Measurements from ENCODE around the gene TBCK. TPM values are rescaled to one million over a fixed set of nuclear protein-coding genes. Genes with fewer than 3 reads are reported as not detected.

TBCK gene
- total RNA-seq, 5 donors from 2014 or later (not counting 1 experiment from before 2014, with no cell fraction given): 43.5 to 49.9 (median 48.1) TPM

DNA sequence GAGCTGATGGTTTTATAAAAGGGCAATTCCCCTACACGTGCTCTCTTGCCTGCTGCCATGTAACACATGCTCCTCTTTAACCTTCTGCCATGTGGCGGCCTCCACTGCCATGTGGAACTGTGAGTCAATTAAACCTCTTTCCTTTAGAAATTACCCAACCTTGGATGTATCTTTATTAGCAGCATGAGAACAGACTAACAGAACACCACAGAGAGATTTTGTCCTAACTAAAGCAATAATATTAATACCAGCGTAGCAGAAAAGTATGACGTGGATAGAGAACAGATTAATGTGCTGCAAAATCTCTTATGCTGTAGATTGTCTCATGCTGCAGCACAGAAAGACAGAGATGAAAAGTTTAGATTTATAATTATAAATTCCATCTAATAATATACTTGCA lies 23.4 kb upstream of the TBCK start:
- no peaks in the 10 kb centered on the region for H3K27me3 Mint-ChIP-seq
- CTCF ChIA-PET: no interaction called here
- Histone ChIP-seq H3K9me3 (no peaks in the 10 kb centered on the region), H3K36me3 (ENCODE audit: control insufficient read depth in 2 of 2, extremely low read depth in 1 of 2, insufficient read depth in 1 of 2, low read length in 1 of 2) (peaks cover 7 to 51% of the 10 kb centered on the region in 2 donors), H3K4me1 (ENCODE audit: control insufficient read depth in 1 of 2, extremely low read depth in 1 of 2, insufficient read depth in 2 of 2, low read length in 2 of 2) (no peaks in the 10 kb centered on the region), H3K4me3 (ENCODE audit: control insufficient read depth in 1 of 2, extremely low read depth in 1 of 2, low read length in 1 of 2) (no peak overlapping the region), H3K27ac (ENCODE audit: low read length) (no peak overlapping the region), H3K27me3 (replicated peaks in 1 of 2; ENCODE audit: control insufficient read depth in 2 of 2, extremely low read depth in 1 of 2, insufficient read depth in 2 of 2, low read length in 1 of 2) (no peaks in the 10 kb centered on the region)
- no peak overlapping the region for H3K4me3 Mint-ChIP-seq
- H3K4me1 Mint-ChIP-seq: peaks cover 58 to 63% (median 60%) of the 10 kb centered on the region in 3 donors
- no peak for ATAC-seq (replicated peaks in 1 of 4)
- H3K27ac Mint-ChIP-seq: no peak overlapping the region
- DNase-seq: no peak
- peaks cover 10 to 24% (median 12%) of the 10 kb centered on the region in 3 donors for H3K9me3 Mint-ChIP-seq
- POLR2A ChIA-PET: interaction anchor here in 1 of 2 donors (0.7 kb wide), 1 partner anchor 11 kb away, joined by 4 read pairs; no protein-coding TSS in a partner anchor
- 83% methylated on average over 1 of the region's 4 CpGs for WGBS (ENCODE audit: insufficient coverage)
- peaks cover 81% of the 10 kb centered on the region for H3K36me3 Mint-ChIP-seq

DNA sequence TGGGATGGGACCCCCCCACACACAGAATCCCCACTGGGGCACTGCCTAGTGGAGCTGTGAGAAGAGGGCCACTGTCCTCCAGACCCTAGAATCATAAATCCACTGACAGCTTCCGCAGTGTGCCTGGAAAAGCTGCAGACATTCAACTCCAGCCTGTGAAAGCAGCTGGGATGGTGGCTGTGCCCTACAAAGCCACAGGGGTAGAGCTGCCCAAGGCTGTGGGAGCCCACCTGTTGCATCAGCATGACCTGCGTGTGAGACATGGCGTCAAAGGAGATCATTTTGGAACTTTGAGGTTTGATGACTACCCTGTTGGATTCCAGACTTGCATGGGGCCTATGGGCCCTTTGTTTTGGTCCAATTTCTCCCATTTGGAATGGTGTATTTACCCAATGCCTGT lies 22.7 kb upstream of the TBCK start:
- H3K27me3 ChIP-seq (replicated peaks in 1 of 2; ENCODE audit: control insufficient read depth in 2 of 2, extremely low read depth in 1 of 2, insufficient read depth in 2 of 2, low read length in 1 of 2): no peaks in the 10 kb centered on the region
- Mint-ChIP-seq H3K27ac (no peak overlapping the region), H3K9me3 (peaks cover 10 to 24% (median 12%) of the 10 kb centered on the region in 3 donors), H3K36me3 (peaks cover 82% of the 10 kb centered on the region), H3K4me3 (no peak overlapping the region), H3K4me1 (peaks cover 51 to 56% (median 53%) of the 10 kb centered on the region in 3 donors), H3K27me3 (no peaks in the 10 kb centered on the region)
- H3K27ac ChIP-seq (ENCODE audit: low read length): no peak overlapping the region
- H3K4me3 ChIP-seq (ENCODE audit: control insufficient read depth in 1 of 2, extremely low read depth in 1 of 2, low read length in 1 of 2): no peak overlapping the region
- CTCF ChIA-PET: no interaction called here
- 92% methylated on average over 3 of the region's 3 CpGs for WGBS (ENCODE audit: insufficient coverage)
- peaks cover 7 to 56% of the 10 kb centered on the region in 2 donors for H3K36me3 ChIP-seq (ENCODE audit: control insufficient read depth in 2 of 2, extremely low read depth in 1 of 2, insufficient read depth in 1 of 2, low read length in 1 of 2)
- no peaks in the 10 kb centered on the region for H3K4me1 ChIP-seq (ENCODE audit: control insufficient read depth in 1 of 2, extremely low read depth in 1 of 2, insufficient read depth in 2 of 2, low read length in 2 of 2)
- H3K9me3 ChIP-seq: no peaks in the 10 kb centered on the region
- POLR2A ChIA-PET: no interaction called here
- DNase-seq: no peak
- ATAC-seq (replicated peaks in 1 of 4): no peak

DNA sequence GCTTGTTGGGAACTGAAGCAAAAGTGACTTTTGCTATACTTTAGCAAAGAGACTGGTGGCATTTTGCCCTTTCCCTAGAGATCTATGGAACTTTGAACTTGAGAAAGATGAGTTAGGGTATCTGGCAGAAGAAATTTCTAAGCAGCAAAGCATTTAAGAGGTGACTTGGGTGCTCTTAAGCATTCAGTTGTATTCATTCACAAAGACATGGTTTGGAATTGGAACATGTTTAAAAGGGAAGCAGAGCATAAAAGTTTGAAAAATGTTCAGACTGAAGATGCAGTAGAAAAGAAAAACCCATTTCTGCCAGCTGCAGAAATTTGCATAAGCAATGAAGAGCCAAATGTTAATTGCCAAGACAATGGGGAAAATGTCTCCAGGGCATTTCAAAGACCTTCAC lies 21.9 kb upstream of the TBCK start:
- ChIA-PET POLR2A (no interaction called here), CTCF (no interaction called here)
- H3K9me3 Mint-ChIP-seq: peaks cover 10 to 24% (median 12%) of the 10 kb centered on the region in 3 donors
- Histone ChIP-seq H3K4me1 (ENCODE audit: control insufficient read depth in 1 of 2, extremely low read depth in 1 of 2, insufficient read depth in 2 of 2, low read length in 2 of 2) (no peaks in the 10 kb centered on the region), H3K36me3 (ENCODE audit: control insufficient read depth in 2 of 2, extremely low read depth in 1 of 2, insufficient read depth in 1 of 2, low read length in 1 of 2) (peaks cover 7 to 63% of the 10 kb centered on the region in 2 donors), H3K4me3 (ENCODE audit: control insufficient read depth in 1 of 2, extremely low read depth in 1 of 2, low read length in 1 of 2) (no peak overlapping the region), H3K27me3 (replicated peaks in 1 of 2; ENCODE audit: control insufficient read depth in 2 of 2, extremely low read depth in 1 of 2, insufficient read depth in 2 of 2, low read length in 1 of 2) (no peaks in the 10 kb centered on the region), H3K9me3 (no peaks in the 10 kb centered on the region), H3K27ac (ENCODE audit: low read length) (no peak overlapping the region)
- H3K27ac Mint-ChIP-seq: no peak overlapping the region
- no peak overlapping the region for H3K4me3 Mint-ChIP-seq
- no peaks in the 10 kb centered on the region for H3K27me3 Mint-ChIP-seq
- peaks cover 83% of the 10 kb centered on the region for H3K36me3 Mint-ChIP-seq
- ATAC-seq (replicated peaks in 1 of 4): no peak
- DNase-seq: no peak
- H3K4me1 Mint-ChIP-seq: peaks cover 45 to 49% (median 49%) of the 10 kb centered on the region in 3 donors

DNA sequence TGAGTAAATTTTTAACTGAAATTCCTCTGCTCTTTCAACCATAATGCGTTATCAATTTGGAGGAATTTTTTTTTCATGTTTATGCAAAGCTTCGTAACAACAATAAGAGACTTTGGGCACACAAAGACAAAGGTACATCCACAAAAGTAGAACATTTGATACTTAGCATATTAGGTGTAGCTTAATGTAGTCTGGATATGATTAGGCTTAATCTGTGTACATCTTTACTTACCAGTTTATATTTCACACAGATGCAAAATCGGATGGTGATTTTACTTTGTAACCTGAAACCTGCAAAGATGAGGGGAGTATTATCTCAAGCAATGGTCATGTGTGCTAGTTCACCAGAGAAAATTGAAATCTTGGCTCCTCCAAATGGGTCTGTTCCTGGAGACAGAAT lies 20.6 kb upstream of the TBCK start:
- POLR2A ChIA-PET: no interaction called here
- H3K4me3 Mint-ChIP-seq: no peak overlapping the region
- H3K4me1 ChIP-seq (ENCODE audit: control insufficient read depth in 1 of 2, extremely low read depth in 1 of 2, insufficient read depth in 2 of 2, low read length in 2 of 2): no peaks in the 10 kb centered on the region
- H3K9me3 ChIP-seq: no peaks in the 10 kb centered on the region
- H3K27ac ChIP-seq (ENCODE audit: low read length): no peak overlapping the region
- ATAC-seq (replicated peaks in 1 of 4): no peak
- H3K4me1 Mint-ChIP-seq: peaks cover 33 to 38% (median 36%) of the 10 kb centered on the region in 3 donors
- H3K4me3 ChIP-seq (ENCODE audit: control insufficient read depth in 1 of 2, extremely low read depth in 1 of 2, low read length in 1 of 2): no peak overlapping the region
- peaks cover 10 to 24% (median 12%) of the 10 kb centered on the region in 3 donors for H3K9me3 Mint-ChIP-seq
- H3K27me3 Mint-ChIP-seq: no peaks in the 10 kb centered on the region
- H3K27ac Mint-ChIP-seq: no peak overlapping the region
- peaks cover 85% of the 10 kb centered on the region for H3K36me3 Mint-ChIP-seq
- CTCF ChIA-PET: no interaction called here
- peaks cover 7 to 69% of the 10 kb centered on the region in 2 donors for H3K36me3 ChIP-seq (ENCODE audit: control insufficient read depth in 2 of 2, extremely low read depth in 1 of 2, insufficient read depth in 1 of 2, low read length in 1 of 2)
- no peaks in the 10 kb centered on the region for H3K27me3 ChIP-seq (replicated peaks in 1 of 2; ENCODE audit: control insufficient read depth in 2 of 2, extremely low read depth in 1 of 2, insufficient read depth in 2 of 2, low read length in 1 of 2)
- WGBS (ENCODE audit: insufficient coverage): 100% methylated on average over 1 of the region's 3 CpGs
- DNase-seq: no peak

DNA sequence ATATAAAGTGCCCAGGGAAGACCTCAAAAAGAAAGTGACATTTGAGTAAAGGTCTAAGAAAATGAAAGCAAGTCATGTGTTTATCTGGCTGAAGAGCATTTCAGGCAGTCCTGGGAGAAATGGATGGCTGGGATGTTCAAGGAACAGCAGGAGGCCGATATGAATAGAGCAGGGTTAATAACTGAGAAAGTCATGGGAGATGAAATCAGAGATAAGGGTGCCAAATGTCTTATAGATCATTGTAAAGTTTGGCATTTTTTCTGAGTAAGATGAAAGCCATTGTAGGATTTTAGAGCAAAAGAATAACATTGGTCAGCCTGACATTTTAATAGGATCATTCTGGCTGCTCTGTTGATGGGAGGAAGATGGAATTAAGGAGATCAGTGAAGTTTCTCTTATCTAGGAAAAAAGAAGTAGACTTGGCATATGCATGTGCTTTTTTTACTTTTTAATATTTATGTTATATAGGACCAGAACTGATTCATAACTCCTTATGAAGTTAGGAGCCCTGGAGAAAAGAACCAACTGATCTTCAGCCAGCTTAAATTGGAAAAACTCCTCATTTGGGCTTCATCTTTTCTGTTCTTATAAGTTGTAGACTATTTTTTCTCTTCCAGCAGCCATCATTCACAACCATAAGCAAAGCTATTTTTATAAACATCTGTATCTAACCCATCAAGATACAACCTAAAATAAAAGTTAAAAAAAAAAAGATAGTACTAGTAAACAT lies 18.9 kb upstream of the TBCK start:
- ATAC-seq (replicated peaks in 1 of 4): no peak
- Mint-ChIP-seq H3K4me1 (peaks cover 16 to 25% (median 19%) of the 10 kb centered on the region in 3 donors), H3K4me3 (no peak overlapping the region), H3K27ac (no peak overlapping the region), H3K9me3 (peaks cover 10 to 13% (median 12%) of the 10 kb centered on the region in 3 donors), H3K27me3 (no peaks in the 10 kb centered on the region), H3K36me3 (peaks cover 78% of the 10 kb centered on the region)
- no peak for DNase-seq
- peaks cover 7 to 75% of the 10 kb centered on the region in 2 donors for H3K36me3 ChIP-seq (ENCODE audit: control insufficient read depth in 2 of 2, extremely low read depth in 1 of 2, insufficient read depth in 1 of 2, low read length in 1 of 2)
- no peaks in the 10 kb centered on the region for H3K9me3 ChIP-seq
- H3K4me1 ChIP-seq (ENCODE audit: control insufficient read depth in 1 of 2, extremely low read depth in 1 of 2, insufficient read depth in 2 of 2, low read length in 2 of 2): no peaks in the 10 kb centered on the region
- CTCF ChIA-PET: no interaction called here
- 100% methylated on average over 1 of the region's 1 CpG for WGBS (ENCODE audit: insufficient coverage)
- H3K27me3 ChIP-seq (replicated peaks in 1 of 2; ENCODE audit: control insufficient read depth in 2 of 2, extremely low read depth in 1 of 2, insufficient read depth in 2 of 2, low read length in 1 of 2): no peaks in the 10 kb centered on the region
- no peak overlapping the region for H3K4me3 ChIP-seq (ENCODE audit: control insufficient read depth in 1 of 2, extremely low read depth in 1 of 2, low read length in 1 of 2)
- POLR2A ChIA-PET: interaction anchor here in 1 of 2 donors (0.6 to 0.7 kb wide), 2 partner anchors 37 to 109 kb away, joined by 3 read pairs; no protein-coding TSS in a partner anchor
- H3K27ac ChIP-seq (ENCODE audit: low read length): no peak overlapping the region

DNA sequence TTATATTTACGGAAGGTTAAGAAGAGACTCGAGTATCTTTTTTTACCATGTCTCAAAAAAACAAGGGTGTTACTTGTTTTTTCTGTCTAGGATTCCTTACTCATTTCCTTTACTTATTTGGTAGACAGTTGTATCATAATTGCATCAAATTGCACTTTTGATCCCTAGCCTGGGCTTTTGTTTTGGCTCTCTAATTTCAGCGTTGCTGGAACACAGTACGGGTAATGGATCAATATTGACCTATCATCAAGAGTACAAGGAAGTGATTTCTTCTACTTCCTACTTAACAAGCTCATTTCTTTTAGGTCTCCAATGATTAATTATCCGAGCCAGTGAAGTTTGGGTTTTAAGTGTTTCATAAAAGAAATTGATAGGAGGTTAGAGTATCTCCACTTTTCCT lies 17.2 kb upstream of the TBCK start:
- no peak for ATAC-seq (replicated peaks in 1 of 4)
- CTCF ChIA-PET: no interaction called here

More for the DNA sequence above, 17.2 kb upstream of the TBCK start:
- Histone ChIP-seq H3K9me3 (no peaks in the 10 kb centered on the region), H3K36me3 (ENCODE audit: control insufficient read depth in 2 of 2, extremely low read depth in 1 of 2, insufficient read depth in 1 of 2, low read length in 1 of 2) (peaks cover 4 to 79% of the 10 kb centered on the region in 2 donors), H3K4me1 (ENCODE audit: control insufficient read depth in 1 of 2, extremely low read depth in 1 of 2, insufficient read depth in 2 of 2, low read length in 2 of 2) (no peaks in the 10 kb centered on the region), H3K27ac (ENCODE audit: low read length) (no peak overlapping the region), H3K27me3 (replicated peaks in 1 of 2; ENCODE audit: control insufficient read depth in 2 of 2, extremely low read depth in 1 of 2, insufficient read depth in 2 of 2, low read length in 1 of 2) (no peaks in the 10 kb centered on the region), H3K4me3 (ENCODE audit: control insufficient read depth in 1 of 2, extremely low read depth in 1 of 2, low read length in 1 of 2) (no peak overlapping the region)
- no CpG with 5 or more reads among the region's 5 CpGs for WGBS (ENCODE audit: insufficient coverage)
- peaks cover 72% of the 10 kb centered on the region for H3K36me3 Mint-ChIP-seq
- H3K9me3 Mint-ChIP-seq: peaks cover 8 to 12% (median 10%) of the 10 kb centered on the region in 3 donors
- no peak overlapping the region for H3K27ac Mint-ChIP-seq
- no peak for DNase-seq
- H3K4me3 Mint-ChIP-seq: no peak overlapping the region
- POLR2A ChIA-PET: no interaction called here
- no peaks in the 10 kb centered on the region for H3K27me3 Mint-ChIP-seq
- H3K4me1 Mint-ChIP-seq: peaks cover 8 to 20% (median 10%) of the 10 kb centered on the region in 3 donors
